Endothelial cell of umbilical vein (primary cell): ENCODE measurements around the gene MAMDC2. TPM values are rescaled to one million over a fixed set of nuclear protein-coding genes. Genes with fewer than 3 reads are reported as not detected.

Source experiments
- BruUV-seq: library from RNA; stranded (reverse); fragments of 400-500 nt; replicated peaks from 2 replicates; lab custom pipeline; 2021; lab: Mats Ljungman, UMichigan
- CTCF ChIA-PET: fragments of 300-600, 350-600 bp; sonication (Branson Sonifier 250); formaldehyde crosslinking; loops from one replicate; lab custom pipeline; 2021; ENCODE audit warnings: antibody characterized with exemption, inconsistent platforms; lab: Charles Lee
- POLR2A ChIA-PET: fragments of 300-600, 350-600 bp; sonication (Branson Sonifier 250); formaldehyde crosslinking; loops from one replicate; lab custom pipeline; 2021; ENCODE audit warnings: antibody characterized with exemption, inconsistent platforms; lab: Charles Lee
- DNase-seq: peaks from one replicate; pipeline ENCODE4 v3.0.0-alpha.2; 2011; ENCODE audit warnings: low read depth, low spot score
- FAIRE-seq: peaks from 2 replicates; lab custom pipeline; 2011; peaks lifted over from hg19 to GRCh38; lab: Jason Lieb, UNC
- H2AFZ ChIP-seq: 2 replicates; pipeline ENCODE4 v1.6.0; 2012; ENCODE audit warnings: low read depth, low read length, control low read depth, inconsistent platforms
- H3K27ac ChIP-seq: 2 replicates; pipeline ENCODE4 v1.5.1; 2011; ENCODE audit warnings: low read depth, mild to moderate bottlenecking, control low read depth, low read length, moderate library complexity; ENCODE audit not compliant: insufficient read depth
- H3K27me3 ChIP-seq, 2 experiments: 2 replicates each; pipeline versions ENCODE4 v1.6.0 to v1.6.1; 2011; ENCODE audit warnings: low read length in 2 of 2, mixed read lengths in 1 of 2; ENCODE audit not compliant: control insufficient read depth in 2 of 2, insufficient read depth in 2 of 2
- H3K36me3 ChIP-seq, 2 experiments: 2 replicates in 1 of 2; 3 replicates in 1 of 2; pipeline ENCODE4 v1.5.1; 2011; ENCODE audit warnings: low read length in 2 of 2, mild to moderate bottlenecking in 1 of 2, moderate library complexity in 1 of 2; ENCODE audit not compliant: control insufficient read depth in 2 of 2, insufficient read depth in 2 of 2; ENCODE audit errors: extremely low read depth in 1 of 2
- H3K4me1 ChIP-seq: 3 replicates; pipeline ENCODE4 v1.5.1; 2011; ENCODE audit warnings: mild to moderate bottlenecking, low read length; ENCODE audit not compliant: control insufficient read depth, insufficient read depth; ENCODE audit errors: extremely low read depth
- H3K4me2 ChIP-seq: 2 replicates; pipeline ENCODE4 v1.6.1; 2011; ENCODE audit warnings: low read length, control low read depth, mixed read lengths; ENCODE audit not compliant: insufficient read depth
- H3K4me3 ChIP-seq, 3 experiments: fragments of 200-600 bp in 1 of 3; sonication (generic), shearing (Covaris generic) in 1 of 3; replicated peaks in 1 of 3; 2 replicates each; pipeline ENCODE4 v1.5.1; 2011 to 2016; ENCODE audit warnings: control low read depth in 3 of 3, low read length in 3 of 3, mild to moderate bottlenecking in 2 of 3, inconsistent platforms in 1 of 3, low read depth in 1 of 3, moderate library complexity in 1 of 3; ENCODE audit not compliant: insufficient read depth in 1 of 3
- H3K79me2 ChIP-seq: 2 replicates; pipeline ENCODE4 v1.6.0; 2012; ENCODE audit warnings: low read length, inconsistent platforms; ENCODE audit not compliant: control insufficient read depth, insufficient read depth
- H3K9ac ChIP-seq: replicated peaks from 2 replicates; pipeline ENCODE3; 2011; ENCODE audit warnings: low read length, control low read depth; ENCODE audit not compliant: insufficient read depth; ENCODE audit errors: extremely low read depth
- H3K9me1 ChIP-seq: replicated peaks from 3 replicates; pipeline ENCODE4 v1.6.0; 2011; ENCODE audit warnings: mild to moderate bottlenecking, low read length; ENCODE audit not compliant: control insufficient read depth, insufficient read depth; ENCODE audit errors: extremely low read depth
- H3K9me3 ChIP-seq: replicated peaks from 2 replicates; pipeline ENCODE4 v1.5.1; 2012; ENCODE audit warnings: low read length, inconsistent platforms; ENCODE audit not compliant: control insufficient read depth, insufficient read depth
- H4K20me1 ChIP-seq: replicated peaks from 2 replicates; pipeline ENCODE3; 2011; ENCODE audit warnings: mild to moderate bottlenecking, low read length; ENCODE audit not compliant: control insufficient read depth, insufficient read depth; ENCODE audit errors: extremely low read depth
- CTCF ChIP-seq, 2 donors: IDR thresholded peaks; 1 replicate in 1 of 2; 2 replicates in 1 of 2; pipeline ENCODE4 v1.5.1; 2011; ENCODE audit warnings: low read length in 2 of 2, mild to moderate bottlenecking in 2 of 2, moderate library complexity in 2 of 2, control low read depth in 1 of 2, inconsistent platforms in 1 of 2, low read depth in 1 of 2; ENCODE audit not compliant: insufficient read depth in 1 of 2; ENCODE audit errors: extremely low read depth in 1 of 2
- EZH2 ChIP-seq: IDR thresholded peaks from 2 replicates; pipeline ENCODE4 v1.6.1; 2012; ENCODE audit warnings: borderline replicate concordance, low read depth, mild to moderate bottlenecking, moderate library complexity, low read length, inconsistent platforms; ENCODE audit not compliant: severe bottlenecking
- FOS ChIP-seq: IDR thresholded peaks from 2 replicates; pipeline ENCODE4 v1.6.1; 2011; ENCODE audit warnings: mild to moderate bottlenecking, low read length, moderate library complexity, borderline replicate concordance; ENCODE audit not compliant: insufficient read depth
- GATA2 ChIP-seq: IDR thresholded peaks from 2 replicates; pipeline ENCODE4 v1.7.0; 2011; ENCODE audit warnings: low read depth, mild to moderate bottlenecking, moderate library complexity, mixed read lengths, low read length; ENCODE audit not compliant: insufficient read length, insufficient read depth
- JUN ChIP-seq: IDR thresholded peaks from 2 replicates; pipeline ENCODE4 v1.6.1; 2011; ENCODE audit warnings: borderline replicate concordance, low read depth; ENCODE audit not compliant: insufficient read length, insufficient read depth
- MAX ChIP-seq: IDR thresholded peaks from 2 replicates; pipeline ENCODE4 v1.6.1; 2011; ENCODE audit not compliant: insufficient read depth, insufficient read length
- MYC ChIP-seq: IDR thresholded peaks from one replicate; pipeline ENCODE4 v1.6.1; 2011; ENCODE audit warnings: mild to moderate bottlenecking, low read depth, low read length
- POLR2A ChIP-seq: IDR thresholded peaks from 2 replicates; pipeline ENCODE4 v1.6.1; 2012; ENCODE audit warnings: low read depth, mild to moderate bottlenecking, control low read depth, low read length
- POLR2AphosphoS5 ChIP-seq: IDR thresholded peaks from 2 replicates; pipeline ENCODE4 v1.6.1; 2012; ENCODE audit warnings: low read depth, mild to moderate bottlenecking, control low read depth, low read length, moderate library complexity; ENCODE audit not compliant: insufficient read depth
- dilution Hi-C: fragments of 300-500 bp; cut with MboI; formaldehyde crosslinking; loops from one replicate; pipeline ENCODE4 v1.15.0; 2019; ENCODE audit warnings: low sequenced_read_pairs; ENCODE audit not compliant: extremely low pct_ligation_motif_present
- intact Hi-C: fragments of 100-400 bp; cut with micrococcal nuclease; formaldehyde crosslinking; loops from one replicate; pipeline ENCODE4 v1.10.0; 2022
- polyA plus RNA-seq, 4 experiments: library from polyadenylated mRNA; depleted of rRNA in 3 of 4; stranded (reverse) in 3 of 4; unstranded in 1 of 4; fragments of >200 nt; gene quantifications; 2 replicates each; pipeline versions ENCODE4 v1.2.1 to v1.2.3, GENCODE V29; 2011 to 2012; ENCODE audit warnings: missing spikeins in 1 of 4
- total RNA-seq: library from RNA; stranded (reverse); gene quantifications from 2 replicates; pipeline ENCODE4 v1.2.3, GENCODE V29; 2021

Gene MAMDC2
- total and polyA plus RNA-seq, 2 donors (not counting 3 experiments of a cell fraction or from before 2014, with no cell fraction given) = 0.60 to 1.1 TPM

- intact Hi-C loops = loop anchor here (10.0 kb wide), 1 partner anchor 65 kb away; no protein-coding TSS in a partner anchor
- Histone ChIP-seq H3K4me3 (no peak overlapping the region), H3K9me1 (no peaks in the 10 kb centered on the region), H3K79me2 (no peaks in the 10 kb centered on the region), H3K4me2 (no peak overlapping the region), H3K27ac (no peak overlapping the region), H2AFZ (no peak overlapping the region), H3K27me3 (peaks cover 0 to 15% of the 10 kb centered on the region in 2 experiments), H3K9ac (no peak overlapping the region), H3K9me3 (no peaks in the 10 kb centered on the region), H3K36me3 (no peaks in the 10 kb centered on the region), H3K4me1 (no peaks in the 10 kb centered on the region), H4K20me1 (no peaks in the 10 kb centered on the region)
- no TSS peak for BruUV-seq
- ChIA-PET POLR2A (no interaction called here), CTCF (interaction anchor here (1.3 to 2.0 kb wide), 2 partner anchors 33 to 36 kb away, joined by 3 to 8 read pairs; partner anchors contain the start of gene MAMDC2)
- no peak for TF ChIP-seq MAX
- TF ChIP-seq FOS = no peak
- TF ChIP-seq JUN = no peak
- TF ChIP-seq GATA2 = no peak
- TF ChIP-seq MYC = no peak
- no peak for TF ChIP-seq CTCF (IDR thresholded peaks at IDR 0.05; ENCODE audit: extremely low read depth in 1 of 2, insufficient read depth in 1 of 2, low read depth in 1 of 2, low read length in 2 of 2)
- TF ChIP-seq EZH2 = no peak
- TF ChIP-seq POLR2A = no peak
- TF ChIP-seq POLR2AphosphoS5 = no peak
- dilution Hi-C loops = no loop called here
- FAIRE-seq (no peak), DNase-seq (no peak)
Observed at GRCh38 chr9:70079417-70080037, 35.9 kb downstream of the MAMDC2 start.
